Upper lobe of right lung (tissue), 1 donor: ENCODE measurements around the gene PMM2. TPM values are rescaled to one million over a fixed set of nuclear protein-coding genes. Genes with fewer than 3 reads are reported as not detected.
A peak's percentile ranks its signal among the peaks of the same experiment; 100 is the strongest.
"Not testable (repeated sequence)": the region's sequence is repeated elsewhere in the genome, so short reads cannot be mapped to it uniquely, and the experiment has no call there.

Source experiments
- ATAC-seq: fragments of 200-7000 bp; cut with Tn5 transposase; one replicate; pipeline ENCODE4 v1.9.1; 2020; ENCODE audit warnings: mild to moderate bottlenecking, moderate library complexity
- DNase-seq: peaks from one replicate; pipeline ENCODE4 v3.0.0-alpha.2; 2020
- H3K27ac ChIP-seq: fragments of 200-600 bp; one replicate; pipeline ENCODE4 v1.8.0; 2022
- H3K27me3 ChIP-seq: fragments of 200-600 bp; one replicate; pipeline ENCODE4 v1.8.0; 2022; ENCODE audit warnings: mild to moderate bottlenecking
- H3K36me3 ChIP-seq: fragments of 200-600 bp; one replicate; pipeline ENCODE4 v1.8.0; 2022
- H3K4me1 ChIP-seq: fragments of 200-600 bp; one replicate; pipeline ENCODE4 v1.8.0; 2022
- H3K4me3 ChIP-seq: fragments of 200-600 bp; one replicate; pipeline ENCODE4 v1.8.0; 2022; ENCODE audit warnings: mild to moderate bottlenecking
- H3K9me3 ChIP-seq: fragments of 200-600 bp; one replicate; pipeline ENCODE4 v1.8.0; 2022
- intact Hi-C: fragments of 100-400 bp; cut with DNase I; formaldehyde crosslinking; loops from one replicate; pipeline ENCODE4 v1.11.0; 2022
- total RNA-seq: library from RNA; stranded (reverse); fragmentation: NEBNext Ultra II Directional; extraction: Animal tissue kit (Norgen Biotek cat#: 25700); gene quantifications from one replicate; pipeline ENCODE4 v1.2.1, GENCODE V29; 2021
- TF ChIP-seq, protein P1 (sequence below): fragments of 200-600 bp; IDR thresholded peaks from one replicate; pipeline ENCODE4 v1.8.0; 2022; ENCODE audit warnings: antibody characterized with exemption
- donor health status: DM: no; HTN: yes; CAD: no; lungs with severe emphysema.

The PMM2 gene
- total RNA-seq, 1 donor from 2014 or later: 36.8 TPM

DNA sequence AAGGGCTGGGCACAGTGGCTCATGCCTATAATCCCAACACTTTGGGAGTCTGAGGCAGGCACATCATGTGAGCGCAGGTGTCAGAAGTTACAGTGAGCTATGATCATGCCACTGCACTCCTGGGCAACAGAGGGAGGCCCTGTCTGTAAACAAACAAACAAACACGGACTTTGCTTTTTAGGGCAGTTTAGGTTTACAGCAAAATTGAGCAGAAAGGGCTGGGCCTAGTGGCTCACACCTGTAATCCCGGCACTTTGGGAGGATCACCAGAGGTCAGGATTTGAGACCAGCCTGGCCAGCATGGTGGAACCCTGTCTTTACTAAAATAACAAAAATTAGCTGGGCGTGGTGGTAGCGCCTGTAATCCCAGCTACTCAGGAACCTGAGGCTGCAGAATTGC lies 74.4 kb downstream of the PMM2 start:
- Histone ChIP-seq H3K4me3 (no peak overlapping the region), H3K27ac (no peak overlapping the region), H3K27me3 (no peaks in the 10 kb centered on the region), H3K9me3 (no peaks in the 10 kb centered on the region), H3K4me1 (peaks cover 10% of the 10 kb centered on the region), H3K36me3 (no peaks in the 10 kb centered on the region)
- ATAC-seq: no peak
- no peak for DNase-seq
- intact Hi-C loops: loop anchor here (10.0 kb wide), 1 partner anchor 207 kb away; no protein-coding TSS in a partner anchor
- TF ChIP-seq, protein P1, sequence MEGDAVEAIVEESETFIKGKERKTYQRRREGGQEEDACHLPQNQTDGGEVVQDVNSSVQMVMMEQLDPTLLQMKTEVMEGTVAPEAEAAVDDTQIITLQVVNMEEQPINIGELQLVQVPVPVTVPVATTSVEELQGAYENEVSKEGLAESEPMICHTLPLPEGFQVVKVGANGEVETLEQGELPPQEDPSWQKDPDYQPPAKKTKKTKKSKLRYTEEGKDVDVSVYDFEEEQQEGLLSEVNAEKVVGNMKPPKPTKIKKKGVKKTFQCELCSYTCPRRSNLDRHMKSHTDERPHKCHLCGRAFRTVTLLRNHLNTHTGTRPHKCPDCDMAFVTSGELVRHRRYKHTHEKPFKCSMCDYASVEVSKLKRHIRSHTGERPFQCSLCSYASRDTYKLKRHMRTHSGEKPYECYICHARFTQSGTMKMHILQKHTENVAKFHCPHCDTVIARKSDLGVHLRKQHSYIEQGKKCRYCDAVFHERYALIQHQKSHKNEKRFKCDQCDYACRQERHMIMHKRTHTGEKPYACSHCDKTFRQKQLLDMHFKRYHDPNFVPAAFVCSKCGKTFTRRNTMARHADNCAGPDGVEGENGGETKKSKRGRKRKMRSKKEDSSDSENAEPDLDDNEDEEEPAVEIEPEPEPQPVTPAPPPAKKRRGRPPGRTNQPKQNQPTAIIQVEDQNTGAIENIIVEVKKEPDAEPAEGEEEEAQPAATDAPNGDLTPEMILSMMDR: no peak

DNA sequence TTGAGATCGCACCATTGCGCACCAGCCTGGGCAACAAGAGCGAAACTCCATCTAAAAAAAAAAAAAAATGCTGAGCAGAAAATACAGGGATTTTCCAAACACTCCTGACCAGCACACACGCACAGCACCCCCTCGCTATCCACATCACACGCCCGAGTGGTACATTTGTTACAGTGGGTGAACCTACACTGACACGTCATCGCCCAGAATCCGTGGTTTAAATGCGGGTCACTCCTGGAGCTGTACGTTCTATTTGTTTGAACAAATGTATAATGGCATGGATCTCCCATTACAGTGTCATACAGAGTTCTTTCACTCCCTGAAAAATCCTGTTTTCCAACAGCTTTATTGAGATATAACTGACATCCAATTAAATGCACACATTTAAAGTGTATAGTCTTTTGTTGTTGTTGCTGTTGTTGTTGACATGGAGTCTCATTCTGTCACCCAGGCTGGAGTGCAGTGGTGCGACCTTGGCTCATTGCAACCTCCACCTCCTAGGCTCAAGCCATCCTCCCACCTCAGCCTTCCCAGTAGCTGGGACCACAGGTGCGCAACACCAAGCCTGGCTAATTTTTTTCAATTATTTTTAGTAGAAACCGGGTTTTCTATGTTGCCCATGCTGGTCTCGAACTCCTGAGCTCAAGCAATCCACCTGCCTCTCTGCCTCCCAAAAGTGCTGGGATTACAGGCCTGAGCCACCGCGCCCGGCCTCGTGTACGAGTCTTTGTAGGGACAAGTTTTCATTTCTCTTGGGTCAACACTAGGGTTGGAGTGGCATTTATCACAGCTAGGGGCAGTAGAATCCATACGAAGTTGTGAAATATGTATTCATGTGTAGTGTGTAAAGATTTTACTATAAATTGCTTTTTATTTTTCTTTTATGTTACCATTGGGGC lies 75.6 kb downstream of the PMM2 start:
- H3K36me3 ChIP-seq: no peaks in the 10 kb centered on the region
- ATAC-seq (no peak), DNase-seq (no peak)
- TF ChIP-seq, protein P1: peak; percentile 15
- H3K27me3 ChIP-seq: no peaks in the 10 kb centered on the region
- intact Hi-C loops: loop anchor here (10.0 kb wide), 1 partner anchor 208 kb away; no protein-coding TSS in a partner anchor
- peaks cover 10% of the 10 kb centered on the region for H3K4me1 ChIP-seq
- H3K27ac ChIP-seq: no peak overlapping the region
- H3K4me3 ChIP-seq: no peak overlapping the region
- no peaks in the 10 kb centered on the region for H3K9me3 ChIP-seq

DNA sequence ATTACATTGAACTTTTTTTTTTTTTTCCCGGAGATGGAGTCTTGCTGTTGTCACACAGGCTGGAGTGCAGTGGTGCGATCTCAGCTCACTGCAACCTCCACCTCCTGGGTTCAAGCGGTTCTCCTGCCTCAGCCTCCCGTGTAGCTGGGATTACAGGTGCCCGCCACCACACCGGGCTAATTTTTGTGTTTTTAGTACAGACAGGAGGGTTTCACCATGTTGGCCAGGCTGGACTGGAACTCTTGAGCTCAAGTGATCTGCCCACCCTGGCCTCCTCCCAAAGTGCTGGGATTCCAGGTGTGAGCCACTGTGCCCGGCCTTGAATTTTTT lies 76.2 kb downstream of the PMM2 start:
- ATAC-seq, H3K9me3 ChIP-seq, H3K36me3 ChIP-seq, DNase-seq, H3K27me3 ChIP-seq, H3K4me3 ChIP-seq, H3K27ac ChIP-seq: not testable (repeated sequence)
- intact Hi-C loops: loop anchor here (10.0 kb wide), 1 partner anchor 209 kb away; no protein-coding TSS in a partner anchor
- H3K4me1 ChIP-seq: peaks cover 10% of the 10 kb centered on the region

DNA sequence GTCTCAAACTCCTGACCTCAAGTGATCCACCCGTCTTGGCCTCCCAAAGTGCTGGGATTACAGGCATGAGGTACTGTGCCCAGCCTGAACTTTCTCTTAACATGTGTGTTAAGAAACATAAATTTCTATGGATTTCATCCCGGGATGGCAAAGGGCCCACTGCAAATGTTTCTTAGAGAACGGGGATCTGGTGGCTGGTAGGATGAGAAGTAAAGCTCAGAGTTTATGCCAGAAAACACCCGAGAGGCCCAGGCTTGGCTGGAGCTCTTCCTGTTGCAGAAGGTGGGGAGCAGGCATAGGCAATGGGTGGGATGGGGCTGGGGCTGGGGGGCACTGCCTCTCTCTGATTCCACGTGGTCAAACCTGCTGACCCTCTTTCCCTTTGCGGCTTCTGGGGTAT lies 76.7 kb downstream of the PMM2 start:
- DNase-seq: no peak

DNA sequence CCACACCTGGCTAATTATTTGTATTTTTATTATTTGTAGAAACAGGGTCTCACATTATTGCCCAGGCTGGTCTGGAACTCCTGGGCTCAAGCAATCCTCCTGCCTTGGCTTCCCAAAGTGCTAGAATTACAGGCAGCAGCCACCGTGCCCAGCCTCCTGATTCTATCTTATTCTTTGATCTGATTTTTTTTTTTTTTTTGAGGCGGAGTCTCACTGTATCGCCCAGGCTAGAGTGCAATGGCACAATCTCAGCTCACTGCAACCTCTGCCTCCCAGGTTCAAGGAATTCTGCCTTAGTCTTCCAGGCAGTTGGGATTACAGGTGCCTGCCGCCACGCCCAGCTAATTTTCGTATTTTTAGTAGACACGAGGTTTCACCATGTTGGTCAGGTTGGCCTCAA lies 77.7 kb downstream of the PMM2 start:
- H3K4me3 ChIP-seq, ATAC-seq, H3K36me3 ChIP-seq, DNase-seq, H3K27ac ChIP-seq, H3K27me3 ChIP-seq, H3K9me3 ChIP-seq, H3K4me1 ChIP-seq: not testable (repeated sequence)
- intact Hi-C loops: loop anchor here (10.0 kb wide), 1 partner anchor 211 kb away; no protein-coding TSS in a partner anchor

More for the DNA sequence above, 76.7 kb downstream of the PMM2 start:
- Histone ChIP-seq H3K27ac (no peak overlapping the region), H3K9me3 (no peaks in the 10 kb centered on the region), H3K36me3 (no peaks in the 10 kb centered on the region), H3K4me1 (peaks cover 10% of the 10 kb centered on the region), H3K4me3 (no peak overlapping the region), H3K27me3 (no peaks in the 10 kb centered on the region)
- TF ChIP-seq, protein P1: no peak
- intact Hi-C loops: loop anchor here (10.0 kb wide), 1 partner anchor 210 kb away; no protein-coding TSS in a partner anchor
- no peak for ATAC-seq

DNA sequence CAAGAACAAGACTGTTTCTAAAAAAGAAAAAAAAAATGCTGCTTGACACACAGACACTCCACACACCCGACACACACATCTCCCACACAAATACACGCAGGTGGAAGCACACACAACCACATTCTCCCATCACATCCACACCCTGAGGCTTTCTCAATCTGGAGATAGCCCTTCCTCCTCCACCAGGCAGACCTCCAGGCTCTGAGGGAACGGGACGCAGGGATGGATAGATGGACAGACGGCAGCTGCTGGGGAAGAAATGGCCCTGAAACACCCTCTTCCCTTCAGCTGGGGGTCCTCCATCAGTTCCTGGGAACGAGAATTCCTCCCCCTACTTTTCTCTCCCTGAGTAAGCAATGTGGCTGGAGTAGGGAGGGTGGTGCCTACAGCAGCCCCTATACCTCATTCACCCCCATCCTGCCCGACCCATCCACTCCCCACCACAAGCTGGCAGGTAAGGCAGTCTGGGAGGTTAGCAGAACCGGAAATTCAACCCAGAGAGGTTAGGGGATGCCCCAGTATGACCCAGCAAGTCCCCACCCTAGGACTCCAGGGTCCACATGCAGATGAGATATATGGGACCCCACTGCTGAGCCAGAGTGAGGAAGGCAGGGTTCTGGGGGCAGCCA lies 80.4 kb downstream of the PMM2 start:
- no peaks in the 10 kb centered on the region for H3K36me3 ChIP-seq
- TF ChIP-seq, protein P1: no peak
- peaks cover 4% of the 10 kb centered on the region for H3K4me1 ChIP-seq
- H3K27ac ChIP-seq: no peak overlapping the region
- DNase-seq (no peak), ATAC-seq (no peak)
- H3K27me3 ChIP-seq: peaks cover 11% of the 10 kb centered on the region
- H3K9me3 ChIP-seq: no peaks in the 10 kb centered on the region
- H3K4me3 ChIP-seq: no peak overlapping the region
- intact Hi-C loops: loop anchor here (10.0 kb wide), 1 partner anchor 213 kb away; no protein-coding TSS in a partner anchor
